Measurements from ENCODE around the gene RFX4. TPM values are rescaled to one million over a fixed set of nuclear protein-coding genes. Genes with fewer than 3 reads are reported as not detected.

Gene RFX4
- total RNA-seq (0.05 TPM), polyA plus RNA-seq (0.23 TPM)
- long read RNA-seq, donor 1 = 0 reads
- long read RNA-seq, donor 2 = 0 reads
- long read RNA-seq, donor 3 = 0 reads
- long read RNA-seq, donor 4 = 0 reads
- long read RNA-seq, donor 5 = 0 reads
- long read RNA-seq, donor 6 = 0 reads
- long read RNA-seq, donor 7 = 0 reads
- long read RNA-seq, donor 8 = 0 reads
- long read RNA-seq, donor 9 = 0 reads
- long read RNA-seq, donor 10 = 0 reads

DNA sequence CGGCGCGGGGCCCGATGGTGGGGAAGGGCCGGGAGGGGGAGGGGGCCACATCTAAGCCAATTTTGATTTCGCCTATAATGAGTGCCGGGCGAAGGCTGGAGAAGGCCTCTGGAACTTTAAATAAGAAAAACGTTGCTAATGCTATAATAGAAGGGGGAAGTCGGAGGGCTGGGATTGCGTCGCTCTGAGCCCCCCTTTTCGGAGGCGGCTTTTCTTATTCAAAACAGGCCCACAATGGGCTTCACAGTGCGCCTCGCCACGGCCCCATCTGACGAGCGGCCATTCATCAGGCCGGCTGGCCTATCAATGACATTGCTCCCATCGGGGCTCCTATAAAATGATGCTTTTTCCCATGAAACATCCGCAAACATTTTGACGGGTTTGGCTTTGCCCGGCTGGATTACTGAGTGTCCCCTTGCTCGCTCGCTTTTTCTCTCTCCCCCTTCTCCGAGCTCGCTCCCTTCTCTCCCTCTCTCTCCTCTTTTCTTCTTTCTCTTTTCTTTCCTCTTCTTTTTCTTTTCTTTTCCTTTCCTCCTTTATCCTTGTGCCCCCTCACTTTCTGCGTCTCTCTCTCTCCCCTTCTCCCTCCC is at the start of gene RFX4:
Gene RFX4, plus strand, starts transcription at position 364 of the 590 bp plus-strand sequence. CDS start 317 bp downstream, outside the sequence.
- Histone ChIP-seq H3K9me3 (ENCODE audit: control insufficient read depth in 2 of 2, insufficient read depth in 1 of 2, low read length in 1 of 2) (peaks cover 0 to 8% of the 10 kb centered on the region in 2 donors), H3K27me3 (ENCODE audit: control insufficient read depth in 2 of 2, insufficient read depth in 1 of 2, low read length in 1 of 2) (peaks cover 95 to 99% of the 10 kb centered on the region in 2 donors), H3K4me3 (ENCODE audit: low read length in 2 of 2) (peak within 1 kb of the TSS in 1 of 2 donors; percentile 43), H3K27ac (ENCODE audit: low read depth in 1 of 2, low read length in 1 of 2) (no peak within 1 kb of the TSS), H3K36me3 (ENCODE audit: control insufficient read depth in 2 of 2, insufficient read depth in 2 of 2, low read length in 1 of 2) (no peaks in the 10 kb centered on the region), H3K4me1 (ENCODE audit: control insufficient read depth in 2 of 2, insufficient read depth in 2 of 2, low read length in 2 of 2) (peaks cover 0 to 4% of the 10 kb centered on the region in 2 donors)
- no peak for DNase-seq (ENCODE audit: low read depth in 6 of 9, low spot score in 9 of 9)
- 5% methylated on average over 29 of the region's 29 CpGs for WGBS

DNA sequence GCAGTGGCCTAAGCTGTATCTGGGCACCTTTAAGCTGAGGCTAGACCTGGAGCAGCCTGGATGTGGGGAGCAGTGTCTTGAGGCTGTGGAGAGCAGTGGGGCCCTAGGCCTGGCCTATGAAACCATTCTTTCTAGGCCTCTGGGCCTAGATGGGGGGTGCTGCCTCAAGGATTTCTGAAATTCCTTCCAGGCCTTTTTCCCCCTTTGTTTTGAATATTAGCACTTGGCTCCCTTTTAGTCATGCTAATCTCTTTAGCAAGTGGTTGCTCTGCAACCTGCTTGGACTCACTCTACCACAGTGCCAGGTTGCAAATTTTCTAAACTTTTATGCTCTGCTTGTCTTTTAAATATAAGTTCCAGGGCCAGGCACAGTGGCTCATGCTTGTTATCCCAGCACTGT is 41.6 kb upstream of the RFX4 start:
- no peak overlapping the region for H3K27ac ChIP-seq (ENCODE audit: low read depth in 1 of 2, low read length in 1 of 2)
- no peak for DNase-seq (ENCODE audit: low read depth in 6 of 9, low spot score in 9 of 9)
- H3K9me3 ChIP-seq (ENCODE audit: control insufficient read depth in 2 of 2, insufficient read depth in 1 of 2, low read length in 1 of 2) = no peaks in the 10 kb centered on the region
- no peaks in the 10 kb centered on the region for H3K4me1 ChIP-seq (ENCODE audit: control insufficient read depth in 2 of 2, insufficient read depth in 2 of 2, low read length in 2 of 2)
- no peak overlapping the region for H3K4me3 ChIP-seq (ENCODE audit: low read length in 2 of 2)
- no peaks in the 10 kb centered on the region for H3K36me3 ChIP-seq (ENCODE audit: control insufficient read depth in 2 of 2, insufficient read depth in 2 of 2, low read length in 1 of 2)
- no peaks in the 10 kb centered on the region for H3K27me3 ChIP-seq (ENCODE audit: control insufficient read depth in 2 of 2, insufficient read depth in 1 of 2, low read length in 1 of 2)

DNA sequence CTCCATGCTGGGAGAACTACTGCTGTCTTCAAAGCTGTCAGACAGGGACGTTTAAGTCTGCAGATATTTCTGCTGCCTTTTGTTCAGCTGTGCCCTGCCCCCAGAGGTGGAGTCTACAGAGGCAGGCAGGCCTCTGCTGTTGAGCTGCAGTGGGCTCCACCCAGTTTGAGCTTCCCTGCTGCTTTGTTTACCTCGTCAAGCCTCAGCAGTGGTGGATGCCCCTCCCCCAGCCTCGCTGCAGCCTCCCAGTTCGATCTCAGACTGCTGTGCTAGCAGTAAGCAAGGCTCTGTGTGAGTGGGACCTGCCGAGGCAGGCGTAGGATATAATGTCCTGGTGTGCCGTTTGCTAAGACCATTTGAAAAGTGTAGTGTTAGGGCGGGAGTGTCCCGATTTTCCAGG is 31.4 kb upstream of the RFX4 start:
- Histone ChIP-seq H3K4me1 (ENCODE audit: control insufficient read depth in 2 of 2, insufficient read depth in 2 of 2, low read length in 2 of 2) (no peaks in the 10 kb centered on the region), H3K9me3 (ENCODE audit: control insufficient read depth in 2 of 2, insufficient read depth in 1 of 2, low read length in 1 of 2) (peaks cover 0 to 6% of the 10 kb centered on the region in 2 donors), H3K36me3 (ENCODE audit: control insufficient read depth in 2 of 2, insufficient read depth in 2 of 2, low read length in 1 of 2) (no peaks in the 10 kb centered on the region), H3K27ac (ENCODE audit: low read depth in 1 of 2, low read length in 1 of 2) (no peak overlapping the region), H3K27me3 (ENCODE audit: control insufficient read depth in 2 of 2, insufficient read depth in 1 of 2, low read length in 1 of 2) (no peaks in the 10 kb centered on the region), H3K4me3 (ENCODE audit: low read length in 2 of 2) (no peak overlapping the region)
- no peak for DNase-seq (ENCODE audit: low read depth in 6 of 9, low spot score in 9 of 9)
- WGBS = 92% methylated on average over 9 of the region's 9 CpGs

- H3K36me3 ChIP-seq (ENCODE audit: control insufficient read depth in 2 of 2, insufficient read depth in 2 of 2, low read length in 1 of 2) = no peaks in the 10 kb centered on the region
- no peak overlapping the region for H3K4me3 ChIP-seq (ENCODE audit: low read length in 2 of 2)
- WGBS = 94% methylated on average over 1 of the region's 1 CpG
- H3K27ac ChIP-seq (ENCODE audit: low read depth in 1 of 2, low read length in 1 of 2) = no peak overlapping the region
- no peak for DNase-seq (ENCODE audit: low read depth in 6 of 9, low spot score in 9 of 9)
- no peaks in the 10 kb centered on the region for H3K27me3 ChIP-seq (ENCODE audit: control insufficient read depth in 2 of 2, insufficient read depth in 1 of 2, low read length in 1 of 2)
- peaks cover 0 to 6% of the 10 kb centered on the region in 2 donors for H3K9me3 ChIP-seq (ENCODE audit: control insufficient read depth in 2 of 2, insufficient read depth in 1 of 2, low read length in 1 of 2)
- H3K4me1 ChIP-seq (ENCODE audit: control insufficient read depth in 2 of 2, insufficient read depth in 2 of 2, low read length in 2 of 2) = no peaks in the 10 kb centered on the region
Observed at GRCh38 chr12:106552228-106552627, 30.6 kb upstream of the RFX4 start.

DNA sequence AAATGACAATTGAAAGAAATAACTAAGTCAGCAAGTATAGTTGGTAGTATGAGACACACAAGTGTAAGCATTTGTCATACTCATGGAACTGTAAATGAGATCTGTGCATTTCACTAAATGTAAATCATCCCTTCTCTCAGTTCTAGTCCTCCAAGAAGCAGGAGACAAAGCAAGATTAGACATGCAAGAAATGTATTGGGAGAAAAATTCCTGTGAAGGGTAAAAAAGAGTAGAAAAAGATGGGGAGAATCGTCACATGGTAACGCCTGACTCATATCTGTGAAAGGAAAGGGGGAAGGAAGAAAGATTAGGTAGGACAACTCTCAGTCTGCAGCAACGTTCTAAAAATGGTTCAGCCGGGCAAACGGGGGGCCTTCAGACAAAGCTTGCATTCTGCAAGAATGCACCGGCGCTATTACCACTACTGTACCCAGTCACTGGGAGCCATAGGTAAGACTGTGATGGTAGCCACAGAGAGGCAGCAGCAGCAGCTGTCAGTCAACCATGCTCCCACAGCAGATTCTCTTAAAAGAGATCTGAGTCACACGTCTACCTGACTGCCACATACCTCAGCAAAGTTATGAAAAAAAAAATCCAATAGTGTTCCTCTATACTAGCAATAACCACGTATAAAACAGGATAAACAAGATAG is 18.0 kb upstream of the RFX4 start:
- H3K27ac ChIP-seq (ENCODE audit: low read depth in 1 of 2, low read length in 1 of 2) = no peak overlapping the region
- no peaks in the 10 kb centered on the region for H3K9me3 ChIP-seq (ENCODE audit: control insufficient read depth in 2 of 2, insufficient read depth in 1 of 2, low read length in 1 of 2)
- H3K36me3 ChIP-seq (ENCODE audit: control insufficient read depth in 2 of 2, insufficient read depth in 2 of 2, low read length in 1 of 2) = no peaks in the 10 kb centered on the region
- H3K4me1 ChIP-seq (ENCODE audit: control insufficient read depth in 2 of 2, insufficient read depth in 2 of 2, low read length in 2 of 2) = no peaks in the 10 kb centered on the region
- WGBS = 74% methylated on average over 9 of the region's 9 CpGs
- peaks cover 2 to 6% of the 10 kb centered on the region in 2 donors for H3K27me3 ChIP-seq (ENCODE audit: control insufficient read depth in 2 of 2, insufficient read depth in 1 of 2, low read length in 1 of 2)
- DNase-seq (ENCODE audit: low read depth in 6 of 9, low spot score in 9 of 9) = no peak
- no peak overlapping the region for H3K4me3 ChIP-seq (ENCODE audit: low read length in 2 of 2)

GRCh38 chr12:106566771-106567170 is 16.0 kb upstream of the RFX4 start:
- Histone ChIP-seq H3K9me3 (ENCODE audit: control insufficient read depth in 2 of 2, insufficient read depth in 1 of 2, low read length in 1 of 2) (no peaks in the 10 kb centered on the region), H3K27me3 (ENCODE audit: control insufficient read depth in 2 of 2, insufficient read depth in 1 of 2, low read length in 1 of 2) (peaks cover 2 to 6% of the 10 kb centered on the region in 2 donors), H3K4me1 (ENCODE audit: control insufficient read depth in 2 of 2, insufficient read depth in 2 of 2, low read length in 2 of 2) (no peaks in the 10 kb centered on the region), H3K36me3 (ENCODE audit: control insufficient read depth in 2 of 2, insufficient read depth in 2 of 2, low read length in 1 of 2) (no peaks in the 10 kb centered on the region), H3K4me3 (ENCODE audit: low read length in 2 of 2) (no peak overlapping the region), H3K27ac (ENCODE audit: low read depth in 1 of 2, low read length in 1 of 2) (no peak overlapping the region)
- no peak for DNase-seq (ENCODE audit: low read depth in 6 of 9, low spot score in 9 of 9)
- 68% methylated on average over 3 of the region's 3 CpGs for WGBS

GRCh38 chr12:106573239-106573638 is 9.6 kb upstream of the RFX4 start:
- peaks cover 13 to 18% of the 10 kb centered on the region in 2 donors for H3K27me3 ChIP-seq (ENCODE audit: control insufficient read depth in 2 of 2, insufficient read depth in 1 of 2, low read length in 1 of 2)
- H3K36me3 ChIP-seq (ENCODE audit: control insufficient read depth in 2 of 2, insufficient read depth in 2 of 2, low read length in 1 of 2) = no peaks in the 10 kb centered on the region
- H3K4me3 ChIP-seq (ENCODE audit: low read length in 2 of 2) = no peak overlapping the region
- no peak for DNase-seq (ENCODE audit: low read depth in 6 of 9, low spot score in 9 of 9)
- no peaks in the 10 kb centered on the region for H3K4me1 ChIP-seq (ENCODE audit: control insufficient read depth in 2 of 2, insufficient read depth in 2 of 2, low read length in 2 of 2)
- no peaks in the 10 kb centered on the region for H3K9me3 ChIP-seq (ENCODE audit: control insufficient read depth in 2 of 2, insufficient read depth in 1 of 2, low read length in 1 of 2)
- H3K27ac ChIP-seq (ENCODE audit: low read depth in 1 of 2, low read length in 1 of 2) = no peak overlapping the region

GRCh38 chr12:106576848-106577247 is 6.0 kb upstream of the RFX4 start:
- no peak for DNase-seq (ENCODE audit: low read depth in 6 of 9, low spot score in 9 of 9)
- H3K27me3 ChIP-seq (ENCODE audit: control insufficient read depth in 2 of 2, insufficient read depth in 1 of 2, low read length in 1 of 2) = peaks cover 47 to 53% of the 10 kb centered on the region in 2 donors

DNA sequence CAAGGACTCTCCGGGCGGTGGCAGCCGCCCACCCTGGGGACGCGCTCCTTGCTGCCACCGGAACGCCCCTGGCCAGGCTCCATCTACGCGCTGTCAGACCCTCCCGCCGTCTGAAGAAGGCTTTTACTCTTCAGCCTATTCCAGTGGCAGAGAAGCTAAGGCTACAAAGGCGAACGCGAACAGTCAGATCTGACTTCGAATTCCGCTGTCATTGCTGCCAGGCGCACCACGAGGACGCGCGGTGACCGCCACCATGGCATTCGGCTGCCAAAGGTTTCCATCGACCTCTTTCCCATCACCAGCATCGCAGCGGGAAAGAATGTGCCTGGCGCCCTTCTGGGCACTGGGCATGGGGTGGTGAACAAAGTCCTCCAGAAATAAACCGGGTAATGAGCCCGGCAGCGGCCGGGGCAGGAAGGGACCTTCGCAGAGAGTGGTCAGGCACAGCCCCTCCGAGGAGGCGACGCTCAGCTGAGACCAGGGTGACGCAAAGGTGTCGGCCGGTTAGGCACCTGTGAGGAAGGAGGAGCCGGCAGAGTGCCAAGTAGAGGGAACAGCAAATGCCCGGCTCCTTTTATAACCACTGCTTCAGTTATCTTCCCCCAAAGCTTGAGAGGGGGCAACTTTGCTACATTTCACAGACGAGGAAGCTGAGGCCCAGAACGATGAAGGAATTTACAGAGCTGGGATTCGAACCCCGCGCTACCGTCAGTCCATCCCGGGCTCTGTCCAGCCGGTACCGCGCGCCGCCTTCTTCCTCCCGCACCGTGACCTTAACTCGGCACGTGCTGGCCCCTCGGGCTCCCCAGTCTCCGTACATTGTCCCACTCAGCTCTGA is 1.9 kb upstream of the RFX4 start:
- Histone ChIP-seq H3K27ac (ENCODE audit: low read depth in 1 of 2, low read length in 1 of 2) (no peak overlapping the region), H3K4me3 (ENCODE audit: low read length in 2 of 2) (no peak overlapping the region), H3K9me3 (ENCODE audit: control insufficient read depth in 2 of 2, insufficient read depth in 1 of 2, low read length in 1 of 2) (peaks cover 0 to 8% of the 10 kb centered on the region in 2 donors), H3K27me3 (ENCODE audit: control insufficient read depth in 2 of 2, insufficient read depth in 1 of 2, low read length in 1 of 2) (peaks cover 83 to 87% of the 10 kb centered on the region in 2 donors), H3K36me3 (ENCODE audit: control insufficient read depth in 2 of 2, insufficient read depth in 2 of 2, low read length in 1 of 2) (no peaks in the 10 kb centered on the region), H3K4me1 (ENCODE audit: control insufficient read depth in 2 of 2, insufficient read depth in 2 of 2, low read length in 2 of 2) (peaks cover 0 to 4% of the 10 kb centered on the region in 2 donors)
- no peak for DNase-seq (ENCODE audit: low read depth in 6 of 9, low spot score in 9 of 9)
- 12% methylated on average over 58 of the region's 58 CpGs for WGBS

More at GRCh38 chr12:106576848-106577247, 6.0 kb upstream of the RFX4 start:
- H3K36me3 ChIP-seq (ENCODE audit: control insufficient read depth in 2 of 2, insufficient read depth in 2 of 2, low read length in 1 of 2) = no peaks in the 10 kb centered on the region
- H3K4me3 ChIP-seq (ENCODE audit: low read length in 2 of 2) = no peak overlapping the region
- no peak overlapping the region for H3K27ac ChIP-seq (ENCODE audit: low read depth in 1 of 2, low read length in 1 of 2)
- WGBS = 95% methylated on average over 2 of the region's 2 CpGs
- no peaks in the 10 kb centered on the region for H3K4me1 ChIP-seq (ENCODE audit: control insufficient read depth in 2 of 2, insufficient read depth in 2 of 2, low read length in 2 of 2)
- peaks cover 0 to 5% of the 10 kb centered on the region in 2 donors for H3K9me3 ChIP-seq (ENCODE audit: control insufficient read depth in 2 of 2, insufficient read depth in 1 of 2, low read length in 1 of 2)
